Suppressor macrophage (primary cell): ENCODE measurements around the gene ADAMTS14.

Experiments
- DNase-seq, 4 experiments: peaks; one replicate each; pipeline ENCODE4 v3.0.0-alpha.2; 2020 to 2022

The ADAMTS14 gene

DNA sequence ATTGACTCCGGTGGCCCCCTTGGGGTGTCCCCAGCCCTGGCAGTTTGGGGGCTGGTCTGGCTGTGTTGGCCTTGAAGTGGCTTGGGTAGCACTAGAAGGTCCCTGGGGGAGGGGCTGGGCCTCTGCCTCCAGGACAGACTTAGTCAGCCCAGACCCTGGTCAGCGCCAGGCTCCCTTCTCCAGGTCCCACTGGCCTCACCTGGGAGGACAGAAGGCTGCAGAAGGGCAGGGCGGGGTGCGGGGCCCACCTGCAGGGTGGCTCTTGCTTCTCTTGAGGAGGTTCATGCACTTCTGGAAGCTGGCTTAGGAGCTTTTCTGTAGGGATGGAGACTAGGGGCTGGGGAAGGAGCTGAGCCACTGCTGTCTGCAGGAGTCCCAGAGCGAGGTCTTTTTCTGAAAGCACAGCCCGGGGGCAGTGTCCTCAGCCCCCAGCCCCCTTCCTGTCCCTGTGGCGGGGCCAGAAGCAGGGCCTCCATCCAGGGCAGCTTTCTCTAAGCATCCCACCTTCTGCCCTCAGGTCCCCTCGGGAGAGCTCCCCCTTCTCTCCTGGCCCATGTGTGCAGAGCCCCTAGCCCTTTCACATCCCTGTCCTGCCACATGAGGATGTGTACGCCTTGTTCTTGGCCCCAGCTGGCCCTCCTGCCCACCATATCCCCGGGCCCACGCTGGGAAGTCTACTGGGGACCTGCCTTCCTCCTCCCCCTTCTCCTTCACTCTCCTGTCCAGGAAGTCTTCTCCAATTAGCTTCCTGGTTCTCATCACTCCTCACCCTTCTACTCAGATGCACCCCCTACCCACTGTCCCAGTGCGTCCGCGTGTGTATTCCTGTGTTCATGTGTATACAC lies 101.9 kb downstream of the ADAMTS14 start:
- DNase-seq, result no peak

DNA sequence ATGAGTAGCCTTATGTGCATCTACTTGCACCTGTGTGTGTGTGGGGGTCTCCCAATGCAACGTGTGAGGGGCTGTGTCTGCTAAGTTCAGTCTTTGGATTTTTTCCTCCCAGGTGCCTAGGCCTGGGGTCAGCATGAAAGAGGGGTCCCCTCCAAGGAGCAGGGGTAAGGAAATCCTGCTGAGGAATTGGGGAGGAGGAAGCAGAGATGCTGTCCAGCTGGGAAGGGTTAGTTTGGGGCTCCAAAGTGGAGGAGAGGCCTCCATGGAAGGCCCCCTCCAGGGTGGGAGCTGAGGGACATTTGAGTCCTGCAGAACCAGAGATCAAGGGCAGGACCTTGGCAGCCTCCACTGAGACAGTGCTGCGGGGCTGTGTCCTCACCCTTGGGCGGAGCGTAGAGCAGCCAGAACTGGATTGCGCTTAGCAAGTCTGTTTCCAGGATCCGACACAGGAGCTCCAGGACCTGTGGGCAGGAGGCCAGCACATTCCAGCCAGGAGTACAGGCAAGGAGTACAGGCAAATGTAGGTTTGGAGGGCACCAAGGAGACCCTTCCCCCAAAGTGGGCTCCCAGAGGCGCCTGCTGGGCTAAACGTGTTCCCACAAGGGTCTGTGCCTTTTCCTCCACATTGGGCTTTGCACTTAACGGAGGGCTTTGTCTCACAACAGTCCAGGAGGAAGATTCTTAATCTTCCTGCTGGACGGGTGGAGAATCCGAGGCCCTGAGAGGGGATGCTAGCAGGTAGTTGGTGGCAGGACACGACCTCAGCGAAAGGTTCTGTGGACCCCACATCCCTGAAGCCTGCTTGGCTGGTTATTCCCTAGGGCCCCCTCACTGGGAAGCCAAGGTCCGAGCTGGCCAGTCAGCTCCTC lies 102.7 kb downstream of the ADAMTS14 start:
- DNase-seq, result no peak

DNA sequence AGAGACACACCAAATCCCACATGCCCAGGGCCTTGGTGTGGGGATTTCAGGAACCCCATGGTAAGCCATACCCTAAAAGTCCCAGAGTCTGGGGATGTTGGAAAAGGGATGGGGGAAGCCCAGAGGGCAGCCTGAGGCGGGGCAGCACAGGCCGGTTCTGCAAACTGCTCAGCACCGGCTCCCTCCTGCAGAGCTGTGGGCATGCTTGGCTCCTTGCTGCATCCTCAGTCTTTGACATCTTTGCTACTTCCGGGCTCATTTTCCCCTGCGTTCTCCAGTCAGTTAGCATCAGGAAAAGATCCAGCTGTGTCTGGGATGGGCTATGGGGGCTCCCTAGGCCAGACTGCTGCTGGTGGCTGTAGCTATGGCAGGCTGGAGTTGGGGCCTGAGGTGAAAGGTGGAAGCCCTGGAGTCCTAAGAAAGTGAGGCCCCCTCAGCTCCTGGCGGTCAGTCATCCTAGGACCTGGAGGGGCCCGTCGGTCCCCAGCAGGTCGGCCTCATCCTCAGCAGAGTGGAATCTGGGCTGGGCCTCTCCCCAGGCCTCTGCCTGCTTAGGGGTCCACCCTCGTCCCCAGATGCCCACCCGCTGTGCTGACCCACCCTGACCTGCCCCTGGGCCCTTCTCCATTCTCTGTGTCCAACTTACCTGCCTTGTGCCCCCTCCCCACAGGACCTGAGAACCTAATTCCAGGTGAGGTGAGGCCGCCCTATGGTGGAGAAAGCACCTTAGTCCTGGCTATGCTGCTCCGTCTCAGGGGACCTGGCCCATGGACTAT lies 103.6 kb downstream of the ADAMTS14 start:
- no peak for DNase-seq

DNA sequence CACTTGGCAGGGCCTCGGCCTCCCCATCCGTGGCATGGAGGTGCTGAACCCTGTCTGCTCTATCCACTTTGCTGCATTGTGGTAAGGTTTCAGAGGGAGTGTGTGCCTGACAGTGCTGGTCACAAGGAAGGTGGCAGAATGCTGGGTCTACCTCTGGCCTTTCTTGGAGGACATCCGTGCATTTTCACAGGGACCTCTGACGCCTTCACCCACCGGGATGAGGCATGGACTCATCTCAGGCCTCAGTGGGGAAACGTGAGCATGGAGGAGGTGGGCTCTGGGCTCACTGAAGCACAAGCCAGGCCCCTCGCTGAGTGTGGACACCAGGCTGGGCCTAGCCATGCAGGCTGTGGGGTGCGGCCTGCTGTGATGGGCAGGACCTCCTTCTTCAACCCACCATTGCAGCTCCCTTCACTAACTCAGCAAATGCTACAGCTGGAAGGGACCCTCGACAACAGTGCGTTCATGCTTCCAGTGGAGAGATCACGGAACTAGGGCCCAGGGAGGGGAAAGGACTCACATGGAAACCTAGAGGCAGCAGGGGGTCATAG lies 104.2 kb downstream of the ADAMTS14 start:
- DNase-seq, result no peak

DNA sequence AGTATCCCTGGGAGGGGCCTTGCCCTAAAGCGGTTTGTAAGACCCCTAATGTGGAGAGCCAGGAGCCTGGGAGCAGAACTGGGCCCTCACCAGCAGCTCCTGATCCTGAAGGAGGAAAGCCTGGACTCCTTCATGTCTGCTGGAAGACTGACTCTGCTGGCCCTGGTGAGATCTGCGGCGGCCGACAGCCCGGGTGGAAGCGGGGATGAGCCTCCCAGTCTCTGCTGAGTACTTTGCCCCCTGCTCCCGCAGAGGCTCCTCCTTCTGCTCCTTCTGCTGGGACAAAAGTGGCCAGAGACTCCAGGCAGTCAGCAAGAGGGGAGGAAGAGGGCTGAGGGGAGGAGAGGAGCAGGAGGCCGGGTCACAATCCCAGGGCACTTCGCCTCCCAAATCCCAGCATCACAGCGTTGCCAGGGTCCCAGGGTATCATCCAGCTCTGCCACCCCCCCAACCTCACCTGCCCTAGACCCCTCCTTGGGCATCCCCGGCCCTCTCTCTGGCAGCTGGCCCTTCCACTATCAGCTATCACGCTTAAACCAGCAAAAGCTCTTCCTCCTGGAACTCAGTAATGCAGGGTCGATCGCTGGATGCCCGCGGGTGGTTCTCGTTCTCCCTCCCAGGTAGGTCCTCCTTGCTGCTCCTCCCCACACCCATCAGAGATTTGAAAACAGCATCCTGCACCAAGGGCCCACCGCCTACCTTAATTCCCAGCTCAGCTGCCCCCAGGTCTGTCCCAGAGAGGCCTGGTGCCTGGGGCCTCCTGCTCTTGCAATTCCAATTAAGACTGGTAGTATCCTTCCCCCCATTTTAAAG lies 105.0 kb downstream of the ADAMTS14 start:
- no peak for DNase-seq

DNA sequence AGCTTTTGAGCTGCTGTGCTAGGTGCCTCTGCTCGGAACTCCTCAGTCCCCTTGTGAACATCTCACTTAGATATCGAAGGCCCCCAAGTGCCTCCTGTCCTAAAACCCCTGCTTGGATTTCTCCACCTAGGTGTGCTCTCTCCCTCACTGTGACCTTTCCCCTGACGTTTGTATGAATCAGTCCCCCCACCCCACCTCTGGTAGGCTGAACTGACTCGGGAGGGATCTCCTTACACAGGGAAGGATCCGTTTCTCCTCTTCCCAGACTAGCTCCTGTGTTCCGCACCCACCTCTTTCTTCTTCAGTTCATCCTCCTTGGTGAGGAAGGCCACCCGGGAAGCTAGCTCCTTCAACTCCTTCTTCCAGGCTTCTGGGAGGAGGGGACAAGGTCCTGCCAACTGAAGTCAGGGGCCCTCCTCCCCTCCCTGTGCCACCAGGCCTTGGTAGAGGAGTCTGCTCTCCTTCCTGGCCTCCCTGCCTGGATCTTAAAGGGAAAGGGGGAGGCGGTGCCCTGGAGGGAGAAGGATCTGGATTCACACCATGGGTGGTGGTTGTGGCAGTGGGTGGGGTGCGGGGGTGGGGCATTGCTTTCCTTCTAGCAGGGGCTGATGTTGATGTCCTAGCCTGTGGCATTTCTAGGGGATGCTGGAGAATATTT lies 106.1 kb downstream of the ADAMTS14 start:
- DNase-seq, result no peak

DNA sequence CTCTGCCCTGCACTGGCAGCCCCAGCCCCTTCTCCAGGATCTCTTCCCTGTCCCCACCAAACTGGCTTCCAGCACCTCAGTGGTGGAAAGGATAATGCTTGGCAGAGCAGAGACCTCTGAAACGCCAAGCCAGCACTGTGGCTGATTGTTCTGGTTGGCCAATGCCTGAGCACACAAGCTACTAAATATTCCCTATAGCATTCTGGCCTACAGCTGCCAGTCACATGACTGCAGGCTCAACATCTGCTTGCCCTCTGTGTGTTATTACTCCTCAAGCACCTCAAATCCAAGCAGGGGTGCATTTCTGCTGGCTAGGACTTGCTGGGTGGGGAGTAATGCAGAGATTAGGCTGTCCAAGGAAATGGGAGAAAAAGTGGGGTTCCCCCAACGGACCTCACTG lies 106.8 kb downstream of the ADAMTS14 start:
- peak in 1 of 4 experiments; percentile 28 for DNase-seq

DNA sequence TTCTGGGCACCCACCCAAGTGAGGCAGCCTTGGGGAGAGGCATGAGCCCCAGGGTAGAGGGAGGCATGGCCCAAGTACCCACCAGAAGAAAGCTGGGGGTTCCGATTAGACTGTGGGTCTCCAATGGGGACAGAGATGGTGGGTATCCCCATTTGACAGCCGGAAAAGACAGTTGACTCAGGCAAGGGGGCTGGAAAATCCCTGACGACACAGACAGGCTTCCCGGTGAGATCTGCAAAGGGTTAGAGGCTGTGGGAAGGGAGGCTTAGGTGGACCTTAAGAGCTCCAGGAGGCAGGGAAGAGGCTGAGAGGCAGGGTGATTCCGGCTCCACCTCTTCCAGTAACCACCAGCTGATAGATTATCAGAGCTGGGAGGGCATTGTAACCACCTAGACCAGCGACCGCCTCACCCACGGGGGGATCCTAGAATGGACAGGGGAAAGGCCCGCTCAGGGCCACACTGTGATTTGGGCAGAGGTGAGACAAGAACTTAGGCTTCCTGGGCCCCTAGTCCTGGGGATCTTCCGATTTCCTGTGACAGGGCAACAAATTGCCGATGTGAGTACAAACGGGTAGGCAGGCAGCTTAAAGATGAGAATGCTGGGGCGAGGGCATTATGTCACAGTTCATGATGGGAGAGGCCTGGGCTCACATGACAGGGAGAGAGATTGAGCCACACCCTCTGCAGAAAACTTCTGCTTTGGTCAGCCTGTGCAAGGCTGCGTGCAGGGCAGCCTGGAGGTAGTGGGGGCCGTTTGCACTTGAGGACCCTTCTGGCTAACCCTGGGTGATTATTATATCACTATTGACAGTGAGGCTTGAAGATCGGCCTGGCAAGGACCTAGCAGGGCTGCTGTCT lies 107.4 kb downstream of the ADAMTS14 start:
- DNase-seq, result peak; percentile 82 to 92 (median 88)

DNA sequence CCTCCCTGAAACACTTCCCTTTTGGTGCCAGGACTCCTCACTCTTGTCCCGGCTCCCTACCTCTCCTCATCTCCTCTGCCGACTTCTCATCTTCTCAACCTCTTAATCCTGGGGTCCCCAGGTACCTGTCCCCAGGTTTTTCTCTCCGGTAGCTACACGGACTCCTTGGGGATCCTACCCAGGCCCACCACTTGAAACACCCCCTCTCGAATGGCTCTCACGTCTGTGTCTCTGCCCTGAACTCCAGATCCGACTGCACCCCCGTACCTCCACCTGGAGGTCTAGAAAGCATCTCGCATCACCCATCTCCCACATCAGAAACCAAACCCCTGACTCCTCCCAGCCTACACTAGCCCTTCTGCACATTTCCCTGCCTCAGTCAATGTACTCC lies 108.1 kb downstream of the ADAMTS14 start:
- DNase-seq, result no peak

DNA sequence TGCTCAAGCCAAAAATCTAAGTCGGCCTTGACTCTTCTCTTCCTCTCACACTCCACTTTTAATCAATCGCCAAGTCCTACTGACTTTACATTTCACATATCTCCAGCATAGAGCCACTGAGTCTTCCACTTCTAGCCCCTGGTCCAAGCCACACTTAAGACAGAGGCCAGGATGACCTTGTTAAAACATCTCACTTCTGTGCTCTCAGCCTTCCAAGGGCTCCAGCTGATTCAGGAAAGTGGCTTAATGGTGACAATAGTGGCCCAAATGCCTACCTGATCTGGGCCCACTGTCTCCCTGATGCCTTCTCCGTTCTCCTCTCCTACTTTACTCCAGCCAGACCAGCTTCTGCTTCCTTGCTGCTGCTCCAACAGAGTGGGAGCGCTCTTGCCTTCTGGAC lies 108.5 kb downstream of the ADAMTS14 start:
- DNase-seq, result no peak

DNA sequence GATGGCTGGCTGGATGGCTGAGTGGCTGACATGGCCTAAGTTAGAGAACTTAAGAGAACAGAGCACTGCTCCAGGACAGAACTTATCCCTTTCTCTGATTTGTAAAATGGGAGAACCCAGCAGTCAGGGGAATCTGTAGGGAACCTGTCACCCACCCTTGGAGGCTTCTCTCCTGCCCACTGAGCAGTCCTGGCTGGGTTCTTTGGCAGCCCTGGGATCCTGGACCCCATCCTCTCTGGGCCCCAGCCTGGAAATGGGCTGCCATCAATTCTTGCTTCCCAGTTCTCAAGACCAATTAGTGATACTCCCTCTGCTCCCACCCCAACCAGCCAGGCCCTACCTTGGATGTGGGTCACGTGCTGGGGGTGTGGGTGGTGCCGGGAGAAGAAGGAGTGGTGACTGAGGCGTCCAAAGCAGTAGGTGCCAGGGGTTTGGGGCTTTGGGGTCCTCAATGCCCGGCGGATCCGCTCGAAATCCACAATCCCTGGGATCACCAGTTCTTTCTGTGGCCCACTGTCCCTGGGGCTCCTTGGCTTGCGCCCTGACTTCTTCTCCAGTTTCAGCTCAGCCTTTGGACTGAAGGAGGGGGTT lies 109.2 kb downstream of the ADAMTS14 start:
- no peak for DNase-seq

DNA sequence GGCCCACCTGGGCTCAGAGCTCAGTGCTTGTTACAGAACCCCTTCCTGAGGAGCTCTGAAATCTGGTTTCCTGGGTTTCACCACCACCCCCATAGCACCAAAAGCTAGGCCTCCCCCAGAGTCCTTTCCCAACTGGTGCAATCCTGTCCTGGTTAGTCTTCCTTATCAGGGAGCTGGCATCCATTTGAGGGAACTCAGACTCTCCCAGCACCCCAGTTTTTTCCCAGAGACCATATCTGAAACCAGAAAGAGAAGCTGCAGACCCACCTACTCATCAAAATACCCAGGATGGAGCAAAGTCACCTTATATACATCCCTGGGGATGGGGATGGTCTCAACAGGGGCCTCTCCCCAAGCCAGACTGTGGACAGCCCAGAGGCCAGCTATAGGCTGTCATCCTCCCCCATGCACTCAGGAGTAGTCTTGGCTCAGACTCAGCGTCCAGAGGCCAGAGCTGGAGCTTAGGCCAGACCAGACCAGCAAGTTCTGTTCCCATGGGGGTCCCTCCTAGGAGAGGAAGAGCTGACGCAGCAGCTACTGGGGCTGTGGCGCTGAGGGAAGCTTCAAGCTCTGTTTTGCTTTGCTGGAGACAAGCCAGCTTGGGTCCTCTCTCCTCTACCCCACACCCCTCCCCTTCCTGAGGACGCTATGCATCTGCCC lies 109.9 kb downstream of the ADAMTS14 start:
- no peak for DNase-seq

DNA sequence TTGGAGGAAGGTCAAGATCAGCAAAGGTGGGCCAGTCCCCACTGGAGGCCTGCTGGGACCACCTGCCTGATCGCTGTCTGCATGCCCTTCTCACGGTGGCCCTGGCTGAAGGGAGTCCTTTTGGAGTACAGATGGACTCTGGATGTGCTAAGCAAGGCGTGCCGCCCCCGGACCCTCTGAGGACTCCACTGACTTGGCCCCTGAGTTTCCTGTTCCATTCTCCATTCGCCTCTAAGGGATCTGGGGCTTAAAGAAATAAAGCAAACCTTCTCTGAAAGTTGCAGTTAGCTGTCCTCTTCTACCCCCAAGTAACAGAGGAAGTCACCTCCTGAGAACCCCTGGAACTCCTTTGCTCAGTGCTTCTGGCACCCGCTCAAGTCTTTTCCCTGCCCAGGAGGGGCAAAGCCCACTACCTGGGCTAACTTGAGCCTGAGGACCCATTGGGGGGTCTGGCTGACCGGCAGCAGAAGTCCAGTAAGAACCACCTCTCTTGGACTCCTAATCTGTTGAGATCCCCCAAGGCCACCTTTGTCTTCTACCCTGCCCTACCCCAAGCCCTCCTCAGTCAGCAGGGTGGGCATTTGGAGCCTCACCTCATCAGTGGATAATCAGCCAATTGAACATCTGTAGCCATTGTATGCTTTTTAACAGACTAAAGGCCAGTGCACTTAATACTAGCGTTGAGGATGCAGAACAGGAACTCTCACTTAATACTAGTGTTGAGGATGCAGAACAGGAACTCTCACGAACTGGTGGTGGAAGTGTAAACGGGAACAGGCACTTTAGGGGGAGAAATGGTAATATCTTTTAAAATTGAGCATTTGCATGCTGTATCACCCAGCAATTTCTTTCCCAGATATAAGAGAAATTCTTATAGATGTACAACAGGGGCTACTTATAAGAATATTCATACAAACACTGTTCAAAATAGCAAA lies 110.7 kb downstream of the ADAMTS14 start:
- DNase-seq, result peak; percentile 56 to 85 (median 72)

DNA sequence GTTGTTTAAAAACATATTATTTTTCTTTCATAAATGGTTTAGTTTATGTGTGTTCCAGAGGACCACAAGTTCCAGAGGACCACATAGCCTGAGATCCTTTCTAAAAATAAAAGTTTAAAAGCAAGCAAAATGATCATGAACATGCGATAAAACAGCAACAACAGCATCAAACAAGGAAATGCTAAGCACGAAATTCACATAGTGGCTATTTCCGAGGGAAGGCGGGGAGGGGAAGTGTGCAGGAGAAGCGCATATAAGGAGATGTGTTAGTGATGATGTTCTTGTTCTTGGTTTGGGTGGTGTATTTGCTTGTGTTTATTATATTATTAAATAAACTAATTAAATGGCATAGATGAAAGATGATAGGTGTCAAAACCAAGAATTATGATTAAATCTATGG lies 111.7 kb downstream of the ADAMTS14 start:
- peak; percentile 71 to 84 (median 78) for DNase-seq

DNA sequence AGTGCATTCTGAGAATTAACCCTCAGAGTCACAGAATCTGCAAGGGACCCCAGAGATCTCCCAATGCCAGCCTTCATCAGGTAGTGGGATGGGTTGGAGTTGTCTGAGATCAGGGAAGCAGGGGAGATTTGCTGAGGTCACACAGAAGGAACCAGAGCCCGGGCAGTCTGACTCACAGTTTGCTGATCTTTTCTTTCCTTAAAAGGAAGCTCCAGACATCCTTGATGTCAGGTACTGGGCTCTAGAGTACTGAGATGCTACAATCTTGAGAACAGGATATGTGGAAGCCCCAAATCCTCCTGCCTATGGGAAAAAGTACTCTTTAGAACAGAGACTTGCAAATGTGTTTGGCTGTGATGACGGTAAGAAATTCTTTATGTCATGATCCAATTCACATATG lies 112.2 kb downstream of the ADAMTS14 start:
- DNase-seq, result peak; percentile 63 to 75 (median 69)

DNA sequence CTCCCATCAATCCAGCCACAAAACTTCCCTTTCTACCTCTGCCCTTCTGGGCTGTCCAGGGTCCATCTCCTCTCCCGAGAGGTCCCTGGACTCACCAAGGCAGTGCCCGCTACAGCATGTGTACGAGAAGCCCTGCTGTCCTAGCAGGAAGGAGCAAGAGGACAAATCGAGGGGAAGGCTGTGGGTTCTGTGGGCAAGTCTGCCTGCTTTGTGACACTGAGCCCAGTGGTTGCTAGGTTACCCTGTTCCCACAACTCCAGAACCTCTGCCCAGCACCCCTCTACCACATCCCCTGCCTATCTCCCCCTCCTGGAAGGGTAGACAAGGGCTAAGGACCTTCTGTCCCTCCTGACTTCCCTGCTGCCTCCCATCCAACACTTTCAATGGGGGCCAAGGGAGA lies 112.9 kb downstream of the ADAMTS14 start, which contains the start of gene TBATA:
Gene TBATA, minus strand, starts transcription at position 188 of the 400 bp plus-strand sequence. CDS start 1,998 bp downstream, outside the sequence.
- peak; percentile 46 to 69 (median 63) for DNase-seq

DNA sequence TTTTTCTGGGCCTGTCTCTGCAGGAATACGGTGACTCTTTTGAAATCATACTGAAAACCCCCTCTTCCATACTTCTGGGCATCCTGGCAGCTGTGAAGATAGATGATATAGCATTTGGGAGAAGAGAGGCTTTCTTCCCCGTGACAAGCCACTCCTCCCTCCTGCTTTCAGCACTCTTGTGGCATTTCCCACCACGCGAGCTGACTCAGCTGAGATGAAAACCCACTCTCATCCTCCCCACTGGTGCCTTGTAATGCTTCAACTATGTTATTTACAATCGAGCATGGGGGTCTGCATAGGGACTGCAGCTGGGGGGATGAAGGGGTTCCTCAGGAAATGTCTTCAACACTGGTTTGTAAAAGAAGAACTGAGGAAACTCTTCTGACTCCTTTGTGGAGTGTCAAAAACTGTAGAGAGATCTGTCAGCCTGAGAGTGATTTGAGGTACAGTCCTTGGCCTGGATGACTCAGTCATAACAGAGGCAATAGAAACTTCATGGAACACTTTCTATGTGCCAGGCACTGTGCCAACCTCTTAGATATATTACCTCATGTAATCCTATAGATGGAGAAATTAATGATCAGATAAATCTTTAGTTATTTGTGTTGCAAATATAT lies 114.6 kb downstream of the ADAMTS14 start:
- peak; percentile 52 to 69 (median 60) for DNase-seq
